Neural cell (in vitro differentiated cells): ENCODE data around the gene TVP23C. TPM values are rescaled to one million over a fixed set of nuclear protein-coding genes. Genes with fewer than 3 reads are reported as not detected.

Experiments used
- H2AFZ ChIP-seq: fragments of 200-600, 300-800 bp; sonication (generic), shearing (Covaris generic); 2 replicates; pipeline ENCODE4 v1.6.0; 2014; ENCODE audit warnings: low read depth, mild to moderate bottlenecking, antibody characterized with exemption, low read length, moderate library complexity
- H3F3A ChIP-seq: fragments of 200-600 bp; shearing (Covaris generic); 2 replicates; pipeline ENCODE4 v1.6.1; 2016; ENCODE audit warnings: mild to moderate bottlenecking, moderate library complexity, mixed read lengths, antibody characterized with exemption, low read length; ENCODE audit not compliant: insufficient read depth, poor library complexity, severe bottlenecking
- H3K27ac ChIP-seq: fragments of 200-600, 300-800 bp; sonication (generic), shearing (Covaris generic); 2 replicates; pipeline ENCODE4 v1.5.1; 2014; ENCODE audit warnings: mild to moderate bottlenecking, low read length, moderate library complexity
- H3K27me3 ChIP-seq: fragments of 300-800, 200-600 bp; sonication (generic), shearing (Covaris generic); 2 replicates; pipeline ENCODE4 v1.6.0; 2014; ENCODE audit warnings: mild to moderate bottlenecking, low read depth, low read length, moderate library complexity; ENCODE audit not compliant: insufficient read depth
- H3K36me3 ChIP-seq: fragments of 300-800, 200-600 bp; sonication (generic), shearing (Covaris generic); 2 replicates; pipeline ENCODE4 v1.5.1; 2014; ENCODE audit warnings: mild to moderate bottlenecking, antibody characterized with exemption, low read length, moderate library complexity; ENCODE audit not compliant: insufficient read depth
- H3K4me2 ChIP-seq: fragments of 300-800, 200-600 bp; sonication (generic), shearing (Covaris generic); 2 replicates; pipeline ENCODE4 v1.6.0; 2014; ENCODE audit warnings: mild to moderate bottlenecking, low read length
- H3K4me3 ChIP-seq: fragments of 300-800, 200-600 bp; sonication (generic), shearing (Covaris generic); 2 replicates; pipeline ENCODE4 v1.5.1; 2014; ENCODE audit warnings: mild to moderate bottlenecking, low read length, moderate library complexity
- H3K79me2 ChIP-seq: fragments of 200-600 bp; shearing (Covaris generic); replicated peaks from 2 replicates; pipeline ENCODE4 v1.6.0; 2014; ENCODE audit warnings: mild to moderate bottlenecking, low read length, moderate library complexity; ENCODE audit not compliant: insufficient read depth
- H3K9ac ChIP-seq: fragments of 300-800, 200-600 bp; sonication (generic), shearing (Covaris generic); 2 replicates; pipeline ENCODE4 v1.6.1; 2016; ENCODE audit warnings: mild to moderate bottlenecking, low read length, mixed read lengths
- H3K9me2 ChIP-seq: fragments of 200-600 bp; shearing (Covaris generic); 2 replicates; pipeline ENCODE4 v1.6.1; 2016; ENCODE audit warnings: mild to moderate bottlenecking, low read length, mixed read lengths; ENCODE audit not compliant: insufficient read depth
- H3K9me3 ChIP-seq: fragments of 200-600, 300-800 bp; sonication (generic), shearing (Covaris generic); 2 replicates; pipeline ENCODE4 v1.6.1; 2016; ENCODE audit warnings: mild to moderate bottlenecking, mixed run types, low read length, moderate library complexity, mixed read lengths
- H4K20me1 ChIP-seq: fragments of 200-600 bp; shearing (Covaris generic); 2 replicates; pipeline ENCODE4 v1.6.1; 2016; ENCODE audit warnings: mild to moderate bottlenecking, mixed run types; ENCODE audit not compliant: insufficient read depth
- CTCF ChIP-seq: fragments of 450-650 bp; IDR thresholded peaks from 2 replicates; pipeline ENCODE4 v1.5.1; 2014; ENCODE audit warnings: antibody characterized with exemption, mild to moderate bottlenecking, moderate library complexity; ENCODE audit not compliant: poor library complexity, severe bottlenecking
- EP300 ChIP-seq: fragments of 450-650 bp; conservative IDR thresholded peaks from 2 replicates; pipeline ENCODE4 v1.6.1; 2014; ENCODE audit warnings: antibody characterized with exemption, mild to moderate bottlenecking, moderate library complexity; ENCODE audit not compliant: poor library complexity, severe bottlenecking
- EZH2 ChIP-seq: fragments of 200-600, 300-800 bp; shearing (Covaris generic), sonication (generic); IDR thresholded peaks from 2 replicates; pipeline ENCODE4 v1.6.1; 2014; ENCODE audit warnings: antibody characterized with exemption, low read length, borderline replicate concordance, mild to moderate bottlenecking; ENCODE audit not compliant: insufficient read depth, poor library complexity, severe bottlenecking
- MXI1 ChIP-seq: fragments of 450-650 bp; conservative IDR thresholded peaks from 2 replicates; pipeline ENCODE4 v1.6.1; 2014; ENCODE audit warnings: antibody characterized with exemption, mild to moderate bottlenecking; ENCODE audit not compliant: poor library complexity, severe bottlenecking
- POLR2AphosphoS5 ChIP-seq: IDR thresholded peaks from 2 replicates; pipeline ENCODE4 v1.6.1; 2012
- RAD21 ChIP-seq: fragments of 450-650 bp; conservative IDR thresholded peaks from 2 replicates; pipeline ENCODE4 v1.6.1; 2014; ENCODE audit warnings: antibody characterized with exemption, mild to moderate bottlenecking, moderate library complexity
- REST ChIP-seq: IDR thresholded peaks from 2 replicates; pipeline ENCODE4 v1.6.1; 2012; ENCODE audit warnings: borderline replicate concordance
- SMC3 ChIP-seq: fragments of 450-650 bp; conservative IDR thresholded peaks from 2 replicates; pipeline ENCODE4 v1.6.1; 2014; ENCODE audit warnings: antibody characterized with exemption, mild to moderate bottlenecking, moderate library complexity; ENCODE audit not compliant: poor library complexity
- TAF1 ChIP-seq: IDR thresholded peaks from 2 replicates; pipeline ENCODE4 v1.6.1; 2012; ENCODE audit warnings: low read depth
- polyA plus RNA-seq: library from polyadenylated mRNA; depleted of rRNA; stranded (reverse); fragments of >200 nt; gene quantifications from 2 replicates; pipeline ENCODE4 v1.2.3, GENCODE V29; 2014

Gene TVP23C
- polyA plus RNA-seq, 1 donor from 2014 or later = 8.9 TPM

- Histone ChIP-seq H3K9me2 (no peaks in the 10 kb centered on the region), H3K79me2 (no peaks in the 10 kb centered on the region), H2AFZ (no peak overlapping the region), H3K4me2 (no peak overlapping the region), H3K27me3 (no peaks in the 10 kb centered on the region), H3K27ac (no peak overlapping the region), H3K9me3 (no peaks in the 10 kb centered on the region), H3K9ac (no peak overlapping the region), H4K20me1 (no peaks in the 10 kb centered on the region), H3F3A (no peaks in the 10 kb centered on the region), H3K36me3 (no peaks in the 10 kb centered on the region), H3K4me3 (no peak overlapping the region)
- TF ChIP-seq REST (no peak), MXI1 (no peak)
These were observed 54.2 kb downstream of the TVP23C start for GRCh38 chr17:15509095-15509494.

GRCh38 chr17:15508466-15508865 is 54.8 kb downstream of the TVP23C start:
- no peak overlapping the region for H3K4me3 ChIP-seq
- H3K4me2 ChIP-seq = no peak overlapping the region
- no peaks in the 10 kb centered on the region for H4K20me1 ChIP-seq
- no peak overlapping the region for H3K9ac ChIP-seq
- H3K9me3 ChIP-seq = no peaks in the 10 kb centered on the region
- no peak overlapping the region for H3K27ac ChIP-seq
- H3K79me2 ChIP-seq = no peaks in the 10 kb centered on the region
- no peak overlapping the region for H2AFZ ChIP-seq
- H3K27me3 ChIP-seq = no peaks in the 10 kb centered on the region
- no peaks in the 10 kb centered on the region for H3F3A ChIP-seq
- TF ChIP-seq CTCF (no peak), EP300 (no peak), SMC3 (no peak), POLR2AphosphoS5 (no peak), REST (no peak), TAF1 (no peak), EZH2 (no peak), MXI1 (no peak), RAD21 (no peak)
- H3K9me2 ChIP-seq = no peaks in the 10 kb centered on the region
- H3K36me3 ChIP-seq = no peaks in the 10 kb centered on the region
